RPMI8226 (cell line): ENCODE measurements around the gene DIS3L2.
"Not testable (repeated sequence)": the region's sequence is repeated elsewhere in the genome, so short reads cannot be mapped to it uniquely, and the experiment has no call there.

ENCODE experiments used
- DNase-seq: peaks from one replicate; pipeline ENCODE4 v3.0.0-alpha.2; 2015

DIS3L2 gene

DNA sequence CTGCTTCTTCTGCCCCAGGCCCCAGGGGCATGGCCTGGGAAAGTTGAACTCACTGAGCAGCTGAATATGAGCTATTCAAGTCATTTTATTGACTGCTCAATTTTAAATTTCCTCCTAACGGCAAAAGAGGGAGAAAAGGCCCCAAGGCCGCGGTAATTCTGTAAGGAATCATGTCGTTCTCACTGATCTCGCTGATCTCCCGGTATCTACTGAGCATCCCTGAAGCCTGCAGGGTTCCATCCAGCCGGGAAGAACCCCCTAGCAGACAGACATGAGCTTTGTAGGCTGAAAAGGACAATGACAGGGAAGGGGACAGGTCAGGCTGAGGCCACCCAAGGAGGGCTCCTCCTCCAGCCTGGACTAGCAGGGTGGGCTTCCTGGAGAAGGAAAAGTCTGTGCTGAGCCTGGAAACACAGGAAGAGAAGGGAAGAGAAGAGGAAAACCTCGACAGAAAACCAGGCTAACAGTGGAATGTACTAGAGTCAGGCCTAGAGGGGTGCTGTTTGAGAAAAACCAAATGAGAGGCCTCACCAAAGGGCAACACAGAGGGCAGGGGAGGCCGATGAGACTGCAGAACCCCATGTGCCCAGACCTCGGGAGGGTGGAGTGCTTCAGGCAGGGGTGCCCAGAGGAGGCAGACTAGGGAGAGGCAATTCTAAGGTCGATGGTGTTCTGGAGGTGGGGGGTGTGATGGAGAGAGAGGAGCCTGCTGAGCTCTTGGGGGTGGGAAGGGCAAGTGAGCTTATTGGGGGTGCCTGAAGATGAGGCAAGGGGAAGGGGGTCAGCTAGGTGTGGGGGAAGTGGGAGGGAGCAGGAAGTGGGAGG, 32.4 kb upstream of the DIS3L2 start:
- DNase-seq, result no peak

DNA sequence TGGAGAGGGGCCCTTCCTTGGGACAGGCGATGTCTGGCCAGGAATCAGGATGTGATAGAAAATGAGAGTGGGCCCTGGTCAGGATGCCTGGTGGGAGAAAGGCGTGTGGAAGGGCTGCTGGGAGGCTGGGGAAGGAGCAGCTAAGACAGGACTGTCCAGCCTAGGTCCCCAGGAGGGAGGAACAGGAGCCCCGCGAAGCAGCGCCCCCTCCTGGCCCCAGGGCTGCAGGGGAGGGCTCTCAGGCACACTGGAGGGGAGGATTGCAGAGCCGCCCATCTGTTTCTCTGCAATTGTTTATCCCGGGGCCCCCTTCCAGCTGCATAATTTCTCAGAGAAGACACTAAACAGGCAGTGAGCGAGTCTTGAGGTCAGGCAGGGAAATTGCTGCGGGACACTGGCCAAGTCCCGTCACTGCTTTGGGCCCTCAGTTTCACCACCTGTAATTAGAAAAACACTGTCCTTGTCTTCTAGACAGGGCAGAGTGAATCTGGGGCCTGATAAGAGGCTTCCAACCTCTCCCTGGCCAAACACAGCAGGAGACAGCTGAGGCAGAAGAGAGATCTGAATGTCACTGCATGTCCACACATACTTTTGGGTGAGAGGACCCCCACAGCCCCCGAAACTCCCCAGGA, 31.4 kb upstream of the DIS3L2 start:
- peak; percentile 48 for DNase-seq

DNA sequence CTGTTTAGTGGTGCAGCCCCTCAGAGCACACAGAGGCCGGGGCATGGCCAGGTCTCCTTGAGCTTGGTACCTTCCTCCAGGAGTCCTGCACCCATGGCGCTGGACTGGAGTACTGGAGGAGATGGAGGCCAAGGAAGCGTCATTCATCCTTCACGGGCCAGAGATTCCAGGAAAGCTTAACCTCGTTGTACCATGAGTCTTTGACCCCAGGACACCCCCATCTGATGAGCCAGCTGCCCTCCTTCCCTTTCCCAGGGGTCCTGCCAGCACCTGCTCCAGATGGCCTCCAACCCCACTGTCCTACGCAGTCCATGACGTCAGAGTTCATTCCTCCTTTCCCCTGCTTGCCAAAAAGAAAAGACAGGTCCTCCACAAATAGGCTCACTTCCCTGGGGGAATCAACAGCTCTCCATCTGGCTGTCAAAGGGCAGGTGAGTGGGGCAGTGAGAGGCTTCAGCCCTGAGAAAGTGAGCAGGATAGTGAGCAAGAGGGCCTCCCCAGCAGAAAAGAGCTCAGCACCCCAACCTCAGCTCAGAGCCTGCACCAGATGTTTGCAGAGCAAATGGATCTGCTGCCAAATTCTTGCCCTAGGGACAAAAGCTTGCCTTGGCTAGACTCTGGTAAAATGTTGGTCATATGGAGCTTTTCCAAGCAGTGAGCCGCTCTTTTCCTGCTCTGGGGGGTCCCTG, 30.8 kb upstream of the DIS3L2 start:
- DNase-seq, result no peak

DNA sequence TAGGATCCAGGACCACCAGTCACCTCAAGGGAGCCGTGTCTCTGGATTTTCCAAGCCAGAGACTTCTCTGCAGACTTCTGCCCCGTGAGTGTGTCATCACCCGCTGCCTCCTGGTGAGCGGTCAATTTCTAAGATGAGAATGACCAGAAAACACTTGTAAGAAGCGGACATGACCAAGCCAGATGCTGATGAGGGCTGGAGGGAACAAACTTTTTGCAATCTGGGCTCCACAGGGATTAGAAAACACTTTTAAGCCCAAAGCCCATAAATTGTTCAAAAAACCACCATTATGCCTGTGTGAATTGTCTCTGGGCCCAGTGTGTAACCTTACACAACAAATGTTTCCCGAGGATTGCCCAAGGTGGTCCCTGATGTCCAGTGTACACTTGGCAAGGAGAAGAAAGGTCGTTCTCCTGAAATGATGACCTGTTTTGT, 30.0 kb upstream of the DIS3L2 start:
- DNase-seq, result no peak

DNA sequence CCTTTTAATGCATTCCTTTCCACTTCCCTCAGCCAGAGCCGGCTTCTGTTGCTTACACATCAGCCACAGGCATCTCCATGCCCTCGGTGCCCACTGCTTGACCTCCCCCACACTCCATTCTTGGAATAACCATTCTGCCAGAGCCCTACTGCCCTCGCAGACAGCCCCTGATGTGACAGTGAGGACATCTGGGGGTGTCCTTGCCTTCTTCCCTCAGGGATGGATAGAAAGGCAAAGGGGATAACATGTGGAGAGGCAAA, 28.9 kb upstream of the DIS3L2 start:
- no peak for DNase-seq

DNA sequence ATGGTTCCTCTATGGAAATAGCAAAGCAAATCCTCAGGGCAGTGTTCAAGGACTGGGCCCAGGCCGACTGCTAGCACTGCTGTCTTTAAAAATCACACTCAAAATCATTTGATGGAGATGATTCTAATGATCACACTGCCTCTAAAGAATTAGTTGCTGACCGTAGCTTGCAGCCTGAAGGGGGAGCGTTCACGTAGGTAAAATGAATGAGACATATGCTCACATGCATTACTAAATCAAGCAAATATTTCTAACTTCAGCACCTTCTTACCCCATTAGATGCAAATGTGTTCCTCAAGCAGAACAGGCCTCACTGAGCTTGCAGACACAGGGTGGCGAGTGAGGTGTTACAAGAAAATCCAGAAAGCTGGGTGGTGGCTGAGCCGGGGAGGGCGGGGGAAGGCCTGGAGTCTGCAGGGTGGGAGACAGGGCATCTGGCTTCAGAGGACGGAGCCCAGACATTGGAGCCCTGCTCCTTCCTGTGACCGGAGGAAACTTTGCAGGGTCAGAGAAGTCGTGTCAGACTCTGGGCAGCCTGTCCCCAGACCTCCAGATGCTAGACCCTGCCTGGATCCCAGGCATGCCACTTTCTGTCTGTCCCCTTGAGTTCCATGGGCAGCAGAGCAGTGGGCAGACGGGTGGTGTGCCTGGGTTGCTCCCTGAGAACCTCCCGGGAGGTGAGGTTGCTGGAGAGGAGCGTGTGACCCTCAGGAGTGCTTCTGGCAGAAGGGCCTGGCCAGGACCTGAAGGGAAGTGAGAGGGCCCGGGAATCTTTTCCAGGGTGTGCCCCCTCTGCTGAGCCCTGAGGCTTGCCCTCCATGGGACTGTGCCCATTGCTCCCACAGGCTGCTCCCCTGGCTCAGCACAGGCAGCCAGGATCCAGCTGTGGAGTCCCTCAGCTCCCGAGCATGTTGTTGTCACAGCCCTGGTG, 28.3 kb upstream of the DIS3L2 start:
- DNase-seq, result no peak

DNA sequence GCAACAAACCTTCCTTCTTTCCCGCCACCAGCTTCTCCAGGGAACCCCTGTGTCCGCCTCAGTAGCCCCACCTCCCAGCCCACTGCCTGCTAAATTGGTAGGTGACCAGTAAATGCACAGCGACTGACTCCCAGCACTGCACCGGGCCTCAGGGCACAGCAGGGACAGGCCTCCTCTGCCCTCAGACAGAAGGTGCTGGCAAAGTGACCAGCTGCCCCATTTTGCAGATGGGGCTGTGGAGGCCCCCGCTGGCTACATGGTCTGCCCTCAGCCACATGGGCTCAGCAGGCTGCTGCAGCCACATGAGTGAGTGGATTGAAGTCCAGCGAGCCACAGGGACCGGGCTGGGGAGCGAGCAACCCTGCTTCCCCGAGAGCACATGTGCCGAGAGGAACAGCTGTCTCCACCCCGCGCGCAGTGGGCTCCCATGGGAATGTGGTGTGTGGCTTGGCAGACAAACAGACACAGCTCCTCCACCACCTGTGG, 27.6 kb upstream of the DIS3L2 start:
- no peak for DNase-seq

DNA sequence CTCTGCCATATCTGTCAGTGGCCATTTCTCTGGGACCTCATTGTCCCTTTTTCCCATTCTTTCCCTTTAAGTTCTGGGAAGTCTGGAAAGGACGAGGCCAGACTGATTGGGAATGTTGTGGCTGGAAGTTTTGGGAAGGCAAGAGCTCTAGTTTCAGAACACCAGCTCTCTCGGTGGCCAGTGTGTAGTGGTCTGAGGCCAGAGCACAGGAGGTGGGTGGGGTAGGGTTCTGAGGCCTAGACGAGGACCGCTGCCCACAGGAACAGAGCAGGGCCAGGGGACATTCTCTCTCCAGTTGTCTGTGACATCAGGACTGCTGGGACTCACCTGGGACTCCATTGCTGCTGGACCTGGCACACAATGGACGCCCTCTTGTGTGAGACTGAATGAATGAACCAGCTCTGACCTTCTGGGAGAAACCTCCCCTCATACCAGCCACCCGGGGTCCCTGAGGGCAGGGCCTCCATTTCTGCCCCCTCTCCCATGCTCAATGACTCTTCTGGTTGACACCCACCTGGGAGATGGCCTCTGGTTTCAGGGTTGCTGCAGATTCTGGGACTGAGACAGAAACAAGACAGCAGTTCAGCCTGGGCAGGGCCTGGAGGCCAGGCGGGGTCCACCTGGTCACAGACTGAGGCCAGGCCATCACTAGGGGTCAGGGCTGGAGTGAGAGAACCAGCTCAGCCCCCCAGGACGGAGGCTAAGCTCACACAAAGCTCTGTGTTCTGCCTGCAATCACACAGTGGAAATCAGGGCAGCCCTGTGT, 26.9 kb upstream of the DIS3L2 start:
- no peak for DNase-seq

DNA sequence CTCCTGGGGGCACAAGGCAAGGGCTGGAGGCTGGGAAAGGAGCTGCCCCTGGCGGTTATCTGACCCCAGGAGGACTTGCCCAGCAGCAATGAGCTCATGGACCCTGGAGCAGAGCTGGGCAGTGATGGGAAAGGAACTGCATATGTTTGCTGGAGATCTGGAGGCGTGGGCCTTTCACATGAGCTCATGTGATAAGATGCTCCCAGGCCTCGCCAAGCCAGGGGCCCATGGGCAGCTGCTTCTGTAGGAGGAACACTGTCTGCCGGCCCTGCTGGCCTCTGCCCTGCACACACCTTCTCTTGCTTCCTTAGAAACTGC, 26.3 kb upstream of the DIS3L2 start:
- no peak for DNase-seq

DNA sequence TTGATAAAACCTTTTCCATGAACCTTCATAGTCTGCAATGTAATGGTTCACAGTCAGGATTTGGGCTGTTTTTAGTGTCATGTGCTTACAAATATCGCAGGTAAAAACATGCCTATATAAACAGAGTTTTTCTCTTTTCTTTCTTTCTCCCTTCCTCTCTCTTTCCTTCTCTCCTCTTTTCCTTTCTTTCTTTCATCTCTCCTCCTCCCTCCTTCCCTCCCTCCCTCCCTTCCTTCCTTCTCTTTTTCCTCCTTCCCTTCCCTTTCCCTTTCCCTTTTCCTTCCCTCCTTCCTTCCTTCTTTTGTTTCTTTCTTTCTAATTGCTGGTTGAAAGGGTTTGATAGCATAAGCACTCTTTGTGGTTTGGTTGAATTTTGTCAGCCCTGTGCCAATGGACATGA, 25.7 kb upstream of the DIS3L2 start:
- DNase-seq, result no peak

DNA sequence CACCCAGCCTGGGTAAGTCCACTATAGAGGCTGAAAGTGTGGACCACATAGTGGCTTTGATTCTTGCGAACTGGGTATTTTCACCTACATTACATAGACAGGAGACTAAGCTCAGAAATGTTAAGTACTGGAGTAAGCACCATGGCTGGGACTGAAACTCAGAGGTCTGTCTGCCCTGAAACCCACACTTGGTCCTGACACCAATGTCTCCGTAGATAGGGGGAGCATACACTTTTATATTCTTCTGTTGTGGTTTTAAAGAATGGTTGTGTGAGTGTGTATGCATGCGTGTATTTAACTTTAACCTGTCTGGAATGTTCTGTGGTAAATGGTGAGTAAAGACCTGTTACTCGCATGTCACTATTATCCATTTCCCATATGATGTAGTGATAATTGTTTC, 25.0 kb upstream of the DIS3L2 start:
- no peak for DNase-seq

DNA sequence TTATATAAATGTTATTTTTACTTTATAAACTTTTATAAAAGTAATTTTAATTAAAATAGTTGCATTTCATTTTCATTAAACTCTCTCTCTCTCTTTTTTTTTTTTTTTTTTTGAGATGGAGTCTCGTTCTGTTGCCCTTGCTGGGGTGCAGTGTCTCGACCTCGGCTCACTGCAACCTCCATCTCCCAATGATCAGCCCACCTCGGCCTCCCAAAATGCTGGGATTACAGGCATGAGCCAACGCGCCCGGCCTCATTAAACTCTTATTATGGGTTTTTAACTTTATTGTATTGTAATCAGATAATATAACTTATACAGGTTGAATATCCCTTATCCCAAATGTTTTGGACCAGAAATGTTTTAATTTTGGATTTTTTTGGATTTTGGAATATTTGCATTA, 24.5 kb upstream of the DIS3L2 start:
- DNase-seq, result no peak

DNA sequence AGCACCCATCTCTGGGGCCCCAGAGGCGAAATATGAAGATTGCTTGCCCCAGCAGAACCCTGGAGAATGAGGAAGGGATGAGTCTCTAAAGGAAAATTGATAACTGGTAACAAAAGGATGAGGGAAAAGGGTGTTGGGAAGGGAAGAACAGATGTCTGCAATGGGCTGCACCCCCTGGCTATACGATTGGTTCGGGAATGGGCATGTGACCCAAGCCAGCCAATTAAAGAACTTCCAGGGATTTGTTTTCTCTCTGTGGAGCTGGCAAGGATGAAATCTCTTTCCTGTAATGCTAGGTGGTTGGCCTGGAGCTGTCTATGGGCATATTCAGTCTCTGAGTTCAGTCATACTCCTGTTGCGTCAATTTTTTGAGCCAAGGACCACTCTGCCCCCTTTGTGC, 22.5 kb upstream of the DIS3L2 start:
- no peak for DNase-seq

DNA sequence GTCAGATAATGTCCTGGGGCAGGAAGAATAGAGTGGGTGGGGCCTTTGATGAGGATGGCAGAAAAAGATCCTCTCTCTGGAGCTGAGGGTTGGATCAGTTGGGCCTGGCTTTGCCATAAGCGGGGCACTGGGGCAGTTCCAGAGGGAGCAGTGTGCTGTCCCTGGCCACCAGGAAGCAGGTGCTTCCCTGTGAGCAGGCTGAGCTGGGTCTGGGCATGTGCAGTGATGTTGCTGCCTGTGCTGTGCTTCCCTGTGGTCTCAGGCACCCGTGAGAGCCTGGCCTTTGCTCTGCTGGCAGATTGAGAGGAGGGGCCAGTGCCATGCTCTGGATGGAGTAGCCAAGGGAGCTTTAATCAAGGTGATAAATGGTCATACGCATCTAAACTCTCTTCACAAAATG, 20.7 kb upstream of the DIS3L2 start:
- no peak for DNase-seq

DNA sequence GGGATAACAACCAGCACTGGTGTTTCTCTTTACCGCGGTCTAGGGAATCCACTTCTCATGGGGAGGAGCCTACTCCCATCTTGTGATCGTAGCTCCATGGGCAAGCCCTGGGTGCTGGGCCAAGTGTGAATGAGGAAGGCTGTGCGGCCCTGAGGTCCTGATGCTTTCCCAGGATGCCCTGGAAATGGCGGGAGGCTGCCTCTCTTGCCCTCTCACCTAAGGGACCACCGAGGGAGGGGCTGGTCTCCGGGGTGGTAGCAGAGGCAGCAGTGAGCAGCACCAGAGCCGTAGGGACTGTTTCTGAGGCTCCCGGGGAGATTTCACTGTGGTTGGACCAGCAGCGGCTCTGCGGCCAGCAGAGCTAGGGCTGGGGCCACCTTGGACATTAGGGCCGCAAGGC, 19.8 kb upstream of the DIS3L2 start:
- DNase-seq, result no peak

DNA sequence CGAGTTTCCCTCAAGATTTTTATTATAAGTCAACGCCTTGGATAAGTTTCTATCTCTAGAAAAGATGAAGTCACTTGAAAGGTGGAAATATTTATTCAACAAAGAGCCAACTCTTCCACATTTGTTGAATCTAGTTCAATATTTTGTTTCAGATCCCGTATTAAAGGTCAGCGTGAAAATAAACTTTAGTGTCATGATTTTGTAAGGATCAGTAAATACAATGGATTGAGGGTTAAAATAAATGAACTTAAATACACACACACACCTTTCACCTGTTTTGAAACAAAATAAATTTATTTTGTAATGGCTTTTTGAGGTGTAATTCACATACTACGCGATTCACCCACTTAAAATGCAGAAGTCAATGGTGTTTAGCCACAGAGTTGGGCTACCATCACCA, 19.3 kb upstream of the DIS3L2 start:
- no peak for DNase-seq

DNA sequence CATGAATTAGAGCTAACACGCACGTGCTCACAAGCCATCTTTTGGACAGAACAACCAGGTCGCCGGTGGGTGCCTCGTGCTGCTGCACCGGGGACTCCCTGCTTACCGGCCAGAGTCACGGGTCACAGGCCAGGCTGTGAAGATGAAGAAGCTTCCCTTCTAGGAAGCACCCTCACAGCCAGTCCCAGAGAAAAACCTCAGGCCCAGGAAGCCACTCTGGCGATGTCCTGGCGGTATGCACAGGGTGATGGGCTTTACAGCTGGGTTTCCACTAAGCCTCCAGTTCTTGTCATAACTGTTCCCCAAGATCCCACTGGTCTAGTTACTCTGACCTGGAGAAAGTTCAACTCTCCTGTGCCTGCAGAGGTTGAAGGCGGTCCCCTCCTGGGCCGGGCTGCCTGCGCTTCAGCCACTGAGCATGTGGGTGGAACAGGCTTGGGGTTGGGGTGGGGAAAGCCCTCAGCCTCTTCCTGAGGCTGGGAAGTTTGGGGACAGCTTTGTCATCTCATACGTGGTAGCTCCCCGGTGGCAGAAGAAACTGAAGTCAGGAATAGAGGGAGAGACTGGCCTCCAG, 15.2 kb upstream of the DIS3L2 start:
- DNase-seq, result no peak

DNA sequence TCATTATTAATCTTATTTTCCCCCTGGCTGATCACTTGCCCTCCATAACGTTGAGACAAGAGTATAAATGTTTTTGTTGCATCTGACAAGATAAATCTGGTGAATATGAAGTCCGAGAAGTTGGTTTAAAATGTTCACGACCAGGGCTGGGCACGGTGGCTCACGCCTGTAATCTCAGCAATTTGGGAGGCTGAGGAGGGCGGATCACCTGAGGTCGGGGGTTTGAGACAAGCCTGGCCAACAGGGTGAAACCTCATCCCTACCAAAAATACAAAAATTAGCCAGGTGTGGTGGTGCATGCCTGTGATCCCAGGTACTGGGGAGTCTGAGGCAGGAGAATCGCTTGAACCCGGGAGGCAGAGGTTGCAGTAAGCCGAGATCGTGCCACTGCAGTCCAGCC, 14.4 kb upstream of the DIS3L2 start:
- DNase-seq, result not testable (repeated sequence)

DNA sequence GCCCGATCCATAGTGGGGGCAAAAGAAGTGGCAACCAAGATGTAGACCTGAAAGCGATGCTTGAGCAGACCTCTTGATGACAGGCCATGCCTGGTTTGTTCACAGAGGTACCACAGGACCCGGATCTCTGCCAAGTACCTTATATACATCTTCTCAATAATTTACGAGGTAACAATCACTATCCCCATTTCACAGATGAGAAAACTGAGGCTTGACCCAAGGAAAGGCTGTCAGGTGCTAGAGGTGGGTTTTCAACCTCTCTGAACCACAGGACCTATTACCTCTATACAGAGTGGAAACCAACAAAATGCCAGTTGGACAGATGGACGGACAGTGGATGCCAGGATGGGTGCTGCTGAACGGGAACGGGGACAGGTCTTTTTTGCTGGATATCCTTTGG, 13.8 kb upstream of the DIS3L2 start:
- no peak for DNase-seq

DNA sequence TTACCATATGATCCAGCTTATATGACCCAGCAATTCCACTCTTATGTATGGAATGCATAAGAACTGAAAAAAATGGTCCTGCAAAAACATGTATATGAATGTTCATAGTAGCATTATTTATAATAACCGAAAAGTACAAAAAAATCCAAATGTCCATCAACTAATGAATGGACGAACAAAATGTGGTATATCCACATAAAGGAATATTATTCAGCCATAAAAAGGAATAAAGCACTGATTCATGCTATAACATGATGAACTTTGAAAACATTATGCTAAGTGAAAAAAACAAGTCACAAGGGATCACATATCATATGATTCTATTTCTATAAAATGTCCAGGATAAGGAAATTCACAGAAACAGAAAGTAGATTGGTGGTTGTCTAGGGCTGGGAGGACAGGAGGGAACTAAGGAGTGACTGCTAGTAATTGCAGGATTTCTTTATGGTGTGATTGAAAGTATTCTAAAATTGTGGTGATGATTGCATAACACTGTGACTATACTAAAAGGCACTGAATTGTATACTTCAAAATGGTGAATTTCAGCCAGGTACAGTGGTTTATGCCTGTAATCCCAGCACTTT, 10.0 kb upstream of the DIS3L2 start:
- DNase-seq, result no peak

DNA sequence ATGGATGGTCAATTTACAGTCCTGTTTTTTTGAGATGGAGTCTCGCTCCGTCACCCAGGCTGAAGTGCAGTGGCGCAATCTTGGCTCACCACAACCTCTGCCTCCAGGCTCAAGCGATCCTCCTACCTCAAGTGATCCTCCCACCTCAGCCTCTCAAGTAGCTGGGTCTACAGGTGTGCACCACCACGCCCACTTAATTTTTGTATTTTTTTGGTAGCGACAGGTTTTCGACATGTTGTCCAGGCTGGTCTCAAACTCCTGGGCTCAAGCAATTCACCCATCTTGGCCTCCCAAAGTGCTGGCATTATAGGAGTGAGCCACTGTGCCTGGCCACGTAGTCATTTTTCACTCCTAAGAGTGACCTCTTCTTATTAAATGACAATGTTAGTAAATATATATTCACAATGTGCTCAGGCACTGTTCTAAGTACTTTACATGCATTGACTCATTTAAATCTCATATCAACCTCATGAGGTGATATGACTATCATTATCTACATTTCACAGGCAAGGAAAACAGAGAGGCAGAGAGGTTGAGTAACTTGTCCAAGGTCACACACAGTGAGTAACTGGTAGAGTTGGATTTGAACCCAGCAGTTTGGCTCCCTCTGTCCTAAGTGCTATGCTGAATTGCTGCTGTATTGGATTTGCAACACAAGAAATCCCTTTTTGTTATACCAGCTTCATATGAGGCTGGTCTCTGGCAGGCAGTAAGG, 5.6 kb upstream of the DIS3L2 start:
- DNase-seq, result no peak
